Dedifferentiated amniotic fluid mesenchymal stem cell (primary cell): ENCODE data around the gene MACO1.

Source experiments
- DNase-seq: peaks from one replicate; pipeline ENCODE4 v3.0.0-alpha.2; 2016; ENCODE audit errors: extremely low spot score

The MACO1 gene

DNA sequence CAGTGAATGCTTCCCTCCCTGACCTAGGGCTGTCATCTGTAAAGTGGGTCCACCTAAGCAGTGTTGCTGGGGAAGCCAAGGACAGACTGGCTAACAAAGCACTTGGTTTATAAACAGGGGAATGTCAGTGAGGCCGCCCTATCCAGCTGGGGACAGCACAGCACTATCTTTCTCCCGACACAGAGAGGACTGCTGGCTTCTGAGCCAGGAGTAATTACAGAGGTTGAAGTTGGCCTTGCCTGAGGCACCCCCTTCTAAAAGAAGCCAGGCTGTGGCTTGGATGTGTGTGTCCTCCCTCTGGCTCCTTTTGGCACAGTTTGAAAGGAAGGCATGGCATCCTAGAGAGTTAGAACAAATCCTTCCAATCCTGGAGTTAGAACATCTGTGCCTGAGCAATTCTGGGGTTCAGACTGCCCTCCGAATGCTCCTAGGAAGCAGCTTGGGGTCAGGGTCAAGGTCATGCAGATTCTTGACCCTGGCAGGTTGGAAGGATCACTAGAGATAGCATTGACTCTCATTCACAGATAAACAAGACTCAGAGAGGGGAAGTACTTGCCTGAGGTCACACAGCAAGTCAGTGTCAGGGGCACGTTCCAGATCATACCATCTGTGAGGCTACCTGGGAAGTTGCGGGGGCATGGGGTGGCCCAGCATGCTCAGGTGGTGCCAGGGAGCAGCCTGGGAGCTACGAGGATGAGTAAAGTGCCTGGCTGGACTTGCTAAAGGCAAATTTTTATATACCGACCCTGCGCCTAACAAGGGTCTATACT, 111.4 kb downstream of the MACO1 start:
- DNase-seq: no peak

DNA sequence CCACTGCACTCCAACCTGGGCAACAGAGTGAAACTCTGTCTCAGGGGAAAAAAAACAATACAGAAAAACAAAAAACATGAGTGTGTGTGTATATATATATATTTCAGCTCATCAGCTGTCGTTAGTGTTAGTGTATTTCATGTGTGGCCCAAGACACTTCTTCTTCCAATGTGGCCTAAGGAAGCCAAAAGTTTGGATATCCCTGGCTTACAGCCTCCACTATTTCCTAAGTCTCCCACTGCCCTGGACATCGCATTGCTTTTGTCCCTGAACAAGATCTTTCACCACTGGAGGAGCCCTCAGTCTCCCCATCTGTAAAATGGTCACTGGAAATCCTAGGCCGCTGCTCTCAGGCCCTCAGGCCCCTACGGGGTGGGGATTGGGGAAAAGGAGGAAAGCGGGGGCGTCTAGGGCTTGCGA, 112.3 kb downstream of the MACO1 start:
- DNase-seq: no peak

DNA sequence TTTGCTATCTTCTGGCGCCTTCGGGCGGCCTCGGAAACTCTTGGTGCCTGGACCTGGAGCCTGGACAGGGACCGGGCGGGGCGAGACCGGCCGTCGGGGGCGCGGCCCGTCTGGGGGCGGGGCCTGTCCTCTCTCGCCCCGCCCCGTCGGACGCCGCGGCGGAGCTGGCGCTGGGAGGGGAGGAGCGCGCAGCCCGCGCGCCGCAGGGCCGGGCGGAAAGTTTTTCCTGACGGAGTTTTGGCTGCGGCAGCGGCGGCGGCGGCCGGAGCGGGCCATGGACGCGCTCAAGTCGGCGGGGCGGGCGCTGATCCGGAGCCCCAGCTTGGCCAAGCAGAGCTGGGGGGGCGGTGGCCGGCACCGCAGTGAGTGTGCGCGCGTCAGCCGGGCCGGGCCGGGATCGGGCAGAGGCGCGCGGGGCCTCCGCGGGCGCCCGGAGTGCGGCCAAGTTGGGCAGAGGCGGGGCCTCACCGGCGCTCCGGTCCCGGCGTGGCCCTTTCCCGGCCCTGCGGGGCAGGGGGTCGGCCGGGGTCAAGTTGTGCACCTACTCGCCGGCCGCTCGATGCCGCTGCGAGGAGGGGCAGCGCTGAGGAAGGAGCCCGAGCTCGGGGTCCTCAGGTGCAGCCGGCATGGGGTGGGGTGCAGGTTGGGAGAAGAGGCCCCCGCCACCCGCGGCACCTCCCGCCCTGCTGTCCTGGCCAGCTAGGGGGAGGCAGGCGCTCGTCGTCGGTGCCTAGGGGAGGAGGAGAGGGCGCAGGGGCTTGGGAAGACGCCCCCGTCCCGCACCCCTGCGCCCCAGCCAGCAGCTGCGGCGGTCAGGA, 112.9 kb downstream of the MACO1 start, which contains the start of gene LDLRAP1:
Gene LDLRAP1 (plus strand): TSS at position 182 of the 818 bp plus-strand sequence. CDS start 93 bp downstream, at position 275.
- DNase-seq: peak; percentile 31

DNA sequence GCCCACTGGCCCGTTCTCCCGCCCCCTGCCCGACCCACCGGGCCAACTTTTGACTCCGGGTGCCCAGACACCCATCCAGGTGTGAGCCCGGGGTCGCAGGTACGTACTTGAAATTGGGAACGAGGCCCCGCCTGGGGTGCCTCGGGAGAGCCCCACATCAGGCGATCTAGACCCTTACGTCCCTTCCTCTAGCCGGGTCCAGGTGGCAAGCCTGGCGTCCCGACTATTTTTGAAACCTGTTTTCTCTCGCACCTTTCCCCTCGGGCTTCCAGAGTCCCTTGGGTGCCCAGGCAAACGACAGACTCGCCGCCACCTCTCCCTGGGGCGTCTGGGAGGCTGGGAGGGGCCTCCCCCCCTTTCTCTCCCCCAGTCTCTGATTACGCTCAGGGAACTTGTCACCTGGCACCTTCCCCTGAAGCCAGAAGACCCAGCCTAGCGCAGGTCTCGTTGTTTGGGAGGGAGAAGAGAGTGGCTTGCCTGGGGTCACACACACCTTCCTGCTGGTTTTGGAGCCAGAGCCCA, 113.6 kb downstream of the MACO1 start:
- no peak for DNase-seq

DNA sequence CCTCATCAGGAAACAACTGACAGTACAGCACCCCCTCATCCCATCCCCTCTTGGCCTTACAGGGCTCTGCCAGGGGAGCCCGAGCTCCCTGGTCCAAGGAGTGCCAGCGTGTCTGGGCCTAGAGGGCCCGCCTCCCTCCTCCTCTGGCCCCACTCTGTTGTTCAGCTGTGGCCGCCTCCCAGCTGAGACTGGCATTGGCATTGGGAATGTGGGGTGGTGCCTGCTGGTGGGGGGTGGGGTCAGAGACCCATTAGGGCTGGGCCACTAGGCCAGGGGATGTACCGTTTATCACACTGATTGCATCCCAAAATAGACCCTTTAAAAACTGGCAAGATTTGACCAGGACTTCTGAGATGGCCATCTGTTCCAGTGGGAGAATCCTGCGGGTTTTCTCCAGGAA, 114.1 kb downstream of the MACO1 start:
- no peak for DNase-seq

DNA sequence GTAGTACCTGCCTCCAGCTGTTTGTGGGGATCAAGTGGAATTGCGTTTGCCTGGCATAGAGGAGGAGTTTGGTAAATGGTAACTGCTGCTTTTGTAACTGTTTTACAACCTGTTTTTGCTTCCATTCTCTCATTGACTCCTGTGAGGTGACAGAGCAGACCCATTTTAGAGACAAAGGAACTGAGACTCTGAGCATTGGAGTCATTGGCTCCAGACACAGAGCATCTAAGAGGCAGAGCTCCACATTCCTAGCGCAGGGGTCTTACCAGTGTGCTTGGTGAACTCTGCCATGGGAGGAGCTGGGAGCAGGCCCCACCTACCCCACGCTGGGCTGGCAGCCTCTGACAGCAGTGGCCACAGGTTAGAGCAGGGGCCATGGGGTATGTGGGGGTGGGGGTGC, 115.1 kb downstream of the MACO1 start:
- DNase-seq: no peak

DNA sequence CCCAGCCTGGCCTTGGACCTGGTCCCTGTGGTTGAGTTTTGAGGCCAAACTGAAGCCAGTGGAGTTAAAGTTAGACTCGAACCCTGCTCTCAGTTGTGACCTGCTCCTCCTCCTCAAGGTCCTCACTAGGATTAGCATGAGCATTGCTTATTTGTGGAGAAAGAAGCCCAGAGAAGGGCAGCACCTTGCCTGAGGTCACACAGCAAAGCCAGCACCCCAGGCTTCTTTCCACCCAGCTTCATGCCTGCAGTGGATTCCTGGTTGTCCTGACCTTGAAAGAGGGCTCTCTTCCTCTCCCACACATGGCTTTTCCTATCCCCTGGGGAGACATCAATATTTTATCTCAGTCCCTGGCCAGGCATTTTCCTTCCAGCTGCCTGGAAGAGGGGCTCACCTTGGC, 115.5 kb downstream of the MACO1 start:
- no peak for DNase-seq

DNA sequence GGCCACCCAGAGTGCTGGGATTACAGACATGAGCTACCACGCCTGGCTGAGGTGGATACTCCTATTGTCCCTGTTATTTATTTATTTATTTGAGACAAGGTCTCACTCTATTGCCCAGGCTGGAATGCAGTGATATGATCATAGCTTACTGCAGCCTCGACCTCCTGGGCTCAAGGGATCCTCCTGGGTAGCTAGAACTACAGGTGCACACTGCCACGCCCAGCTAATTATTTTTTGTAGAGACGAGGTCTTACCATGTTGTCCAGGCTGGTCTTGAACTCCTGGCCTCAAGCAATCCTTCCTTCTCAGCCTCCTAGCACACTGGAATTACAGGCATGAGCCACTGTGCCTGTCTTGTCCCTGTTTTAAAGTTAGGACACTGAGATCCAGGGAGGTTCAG, 117.9 kb downstream of the MACO1 start:
- DNase-seq: no peak

DNA sequence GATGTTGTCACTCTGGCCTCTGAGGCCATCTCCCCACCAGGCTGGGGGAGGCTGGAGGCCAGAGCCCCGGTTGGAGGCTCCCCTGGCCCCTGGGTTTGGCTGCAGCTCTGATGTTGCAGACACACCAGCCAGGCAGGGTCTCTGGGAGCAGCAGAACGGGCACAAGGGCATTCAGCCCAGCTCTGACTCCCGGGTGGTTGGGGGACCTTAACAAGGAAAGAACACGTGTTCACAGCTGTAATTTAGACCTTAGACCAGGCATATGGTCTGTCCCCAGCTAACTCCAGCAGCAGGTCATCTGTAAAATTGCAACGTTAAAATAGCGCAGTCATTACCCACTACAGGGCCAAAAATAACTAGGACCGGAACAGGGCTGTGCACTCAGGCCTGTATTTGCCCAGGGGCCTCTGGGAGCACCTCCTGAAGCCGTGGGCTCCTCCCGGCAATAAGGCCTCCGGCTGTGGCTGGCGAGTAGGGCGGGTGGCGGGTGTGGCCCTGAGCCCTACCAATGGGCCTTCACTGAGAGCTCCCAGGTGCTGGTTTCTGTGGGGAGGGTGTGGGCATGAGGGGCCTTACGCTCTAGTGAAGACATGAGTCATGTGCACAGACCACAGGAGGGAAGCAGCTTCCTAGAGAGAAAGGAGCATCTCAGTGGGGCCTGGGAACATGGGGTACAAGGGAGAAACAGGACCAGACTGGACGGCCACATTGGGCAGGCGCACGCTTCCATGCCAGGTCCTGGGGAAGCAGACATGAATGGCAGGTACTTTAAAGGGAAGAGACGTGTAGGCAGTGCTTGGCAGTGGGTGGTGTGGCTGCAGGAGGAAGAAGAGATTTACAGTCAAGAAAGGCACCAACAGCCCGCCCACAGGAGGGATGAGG, 118.8 kb downstream of the MACO1 start:
- DNase-seq: no peak
